HEK293T (cell line): ENCODE data around the gene KHDC1L.
"Not testable (repeated sequence)": the region's sequence is repeated elsewhere in the genome, so short reads cannot be mapped to it uniquely, and the experiment has no call there.

Experiments
- CTCF ChIA-PET: fragments of 350-600 bp; formaldehyde crosslinking; extraction: SDS; loops from one replicate; lab custom pipeline; 2021; ENCODE audit warnings: antibody characterized with exemption, inconsistent platforms; lab: Yijun Ruan, JAX
- POLR2A ChIA-PET: fragments of 350-600 bp; formaldehyde crosslinking; extraction: SDS; loops from one replicate; lab custom pipeline; 2020; ENCODE audit warnings: antibody characterized with exemption, inconsistent platforms; lab: Yijun Ruan, JAX
- DNase-seq: peaks from one replicate; pipeline ENCODE4 v3.0.0; 2012; ENCODE audit warnings: mixed read lengths; ENCODE audit errors: extremely low spot score
- ARNT ChIP-seq: fragments of 450-650 bp; IDR thresholded peaks from 2 replicates; pipeline ENCODE4 v1.6.1; 2017; ENCODE audit warnings: mild to moderate bottlenecking
- BHLHE40 ChIP-seq: fragments of 450-650 bp; IDR thresholded peaks from 2 replicates; pipeline ENCODE4 v1.6.1; 2016; ENCODE audit warnings: mild to moderate bottlenecking, moderate library complexity, borderline replicate concordance
- CTBP1 ChIP-seq: fragments of 450-650 bp; IDR thresholded peaks from 2 replicates; pipeline ENCODE4 v1.6.1; 2016; ENCODE audit warnings: borderline replicate concordance
- ELF4 ChIP-seq: fragments of 450-650 bp; IDR thresholded peaks from 2 replicates; pipeline ENCODE4 v1.6.1; 2017; ENCODE audit warnings: antibody characterized with exemption
- FOXA1 ChIP-seq: fragments of 450-650 bp; IDR thresholded peaks from 2 replicates; pipeline ENCODE4 v1.6.1; 2016; ENCODE audit warnings: mild to moderate bottlenecking
- FOXK2 ChIP-seq: fragments of 450-650 bp; IDR thresholded peaks from 2 replicates; pipeline ENCODE4 v1.6.1; 2016; ENCODE audit warnings: mild to moderate bottlenecking
- FOXM1 ChIP-seq: fragments of 450-650 bp; IDR thresholded peaks from 2 replicates; pipeline ENCODE4 v1.6.1; 2017; ENCODE audit warnings: mild to moderate bottlenecking, borderline replicate concordance
- HDGF ChIP-seq: fragments of 450-650 bp; IDR thresholded peaks from 2 replicates; pipeline ENCODE4 v1.6.1; 2017; ENCODE audit warnings: antibody characterized with exemption, borderline replicate concordance
- L3MBTL2 ChIP-seq: fragments of 450-650 bp; conservative IDR thresholded peaks from 2 replicates; pipeline ENCODE4 v1.6.1; 2016; ENCODE audit warnings: mild to moderate bottlenecking
- LEF1 ChIP-seq: fragments of 450-650 bp; IDR thresholded peaks from 2 replicates; pipeline ENCODE4 v1.6.1; 2017; ENCODE audit warnings: mild to moderate bottlenecking, borderline replicate concordance
- NFRKB ChIP-seq: fragments of 450-650 bp; IDR thresholded peaks from 2 replicates; pipeline ENCODE4 v1.6.1; 2016; ENCODE audit warnings: mild to moderate bottlenecking, moderate library complexity
- PKNOX1 ChIP-seq: fragments of 450-650 bp; IDR thresholded peaks from 2 replicates; pipeline ENCODE4 v1.6.1; 2016
- SP1 ChIP-seq: fragments of 450-650 bp; IDR thresholded peaks from 2 replicates; pipeline ENCODE4 v1.6.1; 2017
- SUZ12 ChIP-seq: fragments of 450-650 bp; IDR thresholded peaks from 2 replicates; pipeline ENCODE4 v1.6.1; 2016; ENCODE audit warnings: mild to moderate bottlenecking
- TARDBP ChIP-seq: fragments of 450-650 bp; IDR thresholded peaks from 2 replicates; pipeline ENCODE4 v1.6.1; 2016
- ZNF384 ChIP-seq: fragments of 450-650 bp; IDR thresholded peaks from 2 replicates; pipeline ENCODE4 v1.6.1; 2016

Gene KHDC1L

GRCh38 chr6:73225396-73225795, at the start of gene KHDC1L:
KHDC1L (minus strand) TSS chr6:73225496; CDS start chr6:73225408, 88 bp downstream.
- POLR2A ChIA-PET, result no interaction called here

GRCh38 chr6:73269296-73269695, 44.0 kb upstream of the KHDC1L start:
- DNase-seq, POLR2A ChIA-PET, CTCF ChIA-PET: not testable (repeated sequence)

More at GRCh38 chr6:73225396-73225795, at the start of gene KHDC1L:
- DNase-seq, result no peak
- TF ChIP-seq LEF1 (no peak), CTBP1 (no peak), FOXK2 (no peak), BHLHE40 (no peak), ELF4 (no peak), TARDBP (no peak), FOXA1 (no peak), PKNOX1 (no peak), HDGF (no peak), SUZ12 (no peak), NFRKB (no peak), ZNF384 (no peak), FOXM1 (no peak), ARNT (no peak)
- CTCF ChIA-PET, result no interaction called here

- POLR2A ChIA-PET, CTCF ChIA-PET: not testable (repeated sequence)
Measured at GRCh38 chr6:73268896-73269295, 43.6 kb upstream of the KHDC1L start.

GRCh38 chr6:73264446-73264845, 39.1 kb upstream of the KHDC1L start:
- TF ChIP-seq TARDBP (no peak), NFRKB (no peak), L3MBTL2 (no peak), FOXA1 (no peak), LEF1 (no peak)
- ChIA-PET CTCF (no interaction called here), POLR2A (no interaction called here)
- DNase-seq, result no peak

More at GRCh38 chr6:73268896-73269295, 43.6 kb upstream of the KHDC1L start:
- not testable (repeated sequence) for DNase-seq

GRCh38 chr6:73263570-73263909, 38.2 kb upstream of the KHDC1L start:
- DNase-seq, result no peak
- ChIA-PET POLR2A (no interaction called here), CTCF (no interaction called here)
- TF ChIP-seq SP1, result no peak
- TF ChIP-seq LEF1, result no peak
- no peak for TF ChIP-seq SUZ12
- TF ChIP-seq FOXA1, result no peak
- TF ChIP-seq TARDBP, result no peak
- TF ChIP-seq CTBP1, result no peak
- no peak for TF ChIP-seq L3MBTL2
- no peak for TF ChIP-seq ELF4
- TF ChIP-seq FOXK2, result no peak
- TF ChIP-seq BHLHE40, result no peak

GRCh38 chr6:73262671-73263569, 37.6 kb upstream of the KHDC1L start, which contains the start of gene KHDC1:
KHDC1 (minus strand) TSS chr6:73263196; CDS start chr6:73242517, 20,679 bp downstream.
- ChIA-PET CTCF (no interaction called here), POLR2A (interaction anchor here (1.0 to 1.2 kb wide), 2 partner anchors 9 to 61 kb away, joined by 3 read pairs; no protein-coding TSS in a partner anchor)
- peak; percentile 96 for TF ChIP-seq L3MBTL2
- TF ChIP-seq FOXK2, result no peak
- DNase-seq, result peak; percentile 81

GRCh38 chr6:73258721-73259120, 33.4 kb upstream of the KHDC1L start:
- ChIA-PET POLR2A (no interaction called here), CTCF (no interaction called here)
- DNase-seq, result no peak
- TF ChIP-seq TARDBP (no peak), ARNT (no peak), FOXM1 (no peak), SUZ12 (no peak), PKNOX1 (no peak), LEF1 (no peak), FOXK2 (no peak), HDGF (no peak), SP1 (no peak), NFRKB (no peak), CTBP1 (no peak), ELF4 (no peak)

- POLR2A ChIA-PET, result interaction anchor here (1.2 kb wide), 1 partner anchor 8 kb away, joined by 3 read pairs; no protein-coding TSS in a partner anchor
- DNase-seq, CTCF ChIA-PET: not testable (repeated sequence)
Measured at GRCh38 chr6:73254323-73254722, 29.0 kb upstream of the KHDC1L start.
